ENCODE data around the gene RPL26. TPM values are rescaled to one million over a fixed set of nuclear protein-coding genes. Genes with fewer than 3 reads are reported as not detected.
A peak's percentile ranks its signal among the peaks of the same experiment; 100 is the strongest.

The RPL26 gene
- total RNA-seq, 4 donors from 2014 or later: 2,419 to 4,673 (median 3,203) TPM

DNA sequence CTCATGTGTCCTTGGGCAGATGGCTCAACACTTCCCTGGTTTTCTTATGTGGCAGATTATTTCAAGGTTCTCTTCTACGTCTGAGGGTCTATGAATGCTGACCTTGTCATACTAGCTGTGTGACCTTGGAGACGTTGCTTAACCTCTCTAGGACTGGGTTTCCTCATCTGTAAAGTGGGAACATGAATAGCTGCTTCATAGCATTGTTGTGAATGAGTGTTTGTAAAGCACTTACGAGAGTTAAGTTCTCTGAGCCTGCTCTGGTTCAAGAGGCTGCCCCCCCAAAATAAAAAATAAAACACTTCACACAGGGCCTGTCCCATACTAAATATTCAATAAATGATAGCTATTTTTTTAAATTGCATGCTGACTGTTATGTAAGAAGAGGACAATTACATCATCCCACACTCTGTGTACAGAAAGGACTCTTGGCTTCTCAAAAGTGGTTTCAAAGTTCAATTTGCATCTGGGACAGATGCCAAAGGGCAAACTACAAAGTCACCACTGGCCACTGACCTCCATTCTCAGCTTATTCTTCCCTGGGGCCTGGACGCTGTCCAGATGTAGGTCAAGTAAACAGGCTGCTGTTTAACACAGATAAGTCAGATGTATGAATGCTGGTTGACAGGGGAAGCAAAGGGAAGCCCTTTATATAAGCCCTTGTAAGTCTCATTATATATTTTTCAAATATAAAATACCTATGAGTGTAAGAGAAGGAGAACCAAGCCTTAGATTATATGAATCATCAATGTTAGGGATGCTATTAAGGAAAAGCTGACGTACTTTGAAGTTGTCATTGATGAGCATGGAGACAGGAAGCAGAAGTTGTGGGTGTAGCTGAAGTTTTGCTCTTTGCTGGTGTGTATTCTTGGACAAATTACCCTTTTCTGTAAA, 37.3 kb upstream of the RPL26 start:
- no peak for TF ChIP-seq POLR2AphosphoS5 (IDR thresholded peaks at IDR 0.05)
- TF ChIP-seq, protein P1, sequence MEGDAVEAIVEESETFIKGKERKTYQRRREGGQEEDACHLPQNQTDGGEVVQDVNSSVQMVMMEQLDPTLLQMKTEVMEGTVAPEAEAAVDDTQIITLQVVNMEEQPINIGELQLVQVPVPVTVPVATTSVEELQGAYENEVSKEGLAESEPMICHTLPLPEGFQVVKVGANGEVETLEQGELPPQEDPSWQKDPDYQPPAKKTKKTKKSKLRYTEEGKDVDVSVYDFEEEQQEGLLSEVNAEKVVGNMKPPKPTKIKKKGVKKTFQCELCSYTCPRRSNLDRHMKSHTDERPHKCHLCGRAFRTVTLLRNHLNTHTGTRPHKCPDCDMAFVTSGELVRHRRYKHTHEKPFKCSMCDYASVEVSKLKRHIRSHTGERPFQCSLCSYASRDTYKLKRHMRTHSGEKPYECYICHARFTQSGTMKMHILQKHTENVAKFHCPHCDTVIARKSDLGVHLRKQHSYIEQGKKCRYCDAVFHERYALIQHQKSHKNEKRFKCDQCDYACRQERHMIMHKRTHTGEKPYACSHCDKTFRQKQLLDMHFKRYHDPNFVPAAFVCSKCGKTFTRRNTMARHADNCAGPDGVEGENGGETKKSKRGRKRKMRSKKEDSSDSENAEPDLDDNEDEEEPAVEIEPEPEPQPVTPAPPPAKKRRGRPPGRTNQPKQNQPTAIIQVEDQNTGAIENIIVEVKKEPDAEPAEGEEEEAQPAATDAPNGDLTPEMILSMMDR (IDR thresholded peaks at IDR 0.05): no peak
- no peak for TF ChIP-seq EP300 (IDR thresholded peaks at IDR 0.05)
- no peak for TF ChIP-seq POLR2A (IDR thresholded peaks at IDR 0.05)
- Histone ChIP-seq H3K36me3 (no peaks in the 10 kb centered on the region), H3K9me3 (no peaks in the 10 kb centered on the region), H3K27ac (peak overlapping the region; percentile 12), H3K4me1 (peaks cover 5% of the 10 kb centered on the region), H3K27me3 (no peaks in the 10 kb centered on the region), H3K4me3 (no peak overlapping the region)
- 55% methylated on average over 5 of the region's 5 CpGs for WGBS
- DNase-seq (ENCODE audit: low spot score in 2 of 2): no peak

DNA sequence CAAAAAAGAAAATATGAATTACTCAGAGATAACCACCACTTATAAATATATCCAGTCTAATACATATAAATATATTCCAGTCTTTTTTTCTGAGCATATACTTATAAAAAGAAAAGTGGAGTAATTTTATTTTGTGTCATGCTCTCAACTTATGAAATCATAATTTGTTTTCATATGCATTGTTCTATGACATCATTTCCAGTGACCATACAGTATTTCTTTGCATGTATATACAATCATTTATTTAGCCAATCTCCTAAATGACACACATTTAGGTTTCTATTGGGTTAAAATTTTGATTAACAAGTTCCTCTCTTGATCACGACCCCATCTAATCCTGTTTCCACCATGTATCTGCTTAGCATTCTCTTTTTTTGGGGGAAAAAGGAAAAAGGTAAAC, 36.3 kb upstream of the RPL26 start:
- H3K27me3 ChIP-seq: no peaks in the 10 kb centered on the region
- TF ChIP-seq POLR2AphosphoS5 (IDR thresholded peaks at IDR 0.05) (no peak), EP300 (IDR thresholded peaks at IDR 0.05) (no peak), POLR2A (IDR thresholded peaks at IDR 0.05) (no peak)
- TF ChIP-seq, protein P1 (IDR thresholded peaks at IDR 0.05): no peak
- H3K4me1 ChIP-seq: peaks cover 5% of the 10 kb centered on the region
- no peak overlapping the region for H3K4me3 ChIP-seq
- DNase-seq (ENCODE audit: low spot score in 2 of 2): no peak
- WGBS: 60% methylated on average over 1 of the region's 1 CpG
- H3K36me3 ChIP-seq: no peaks in the 10 kb centered on the region
- H3K27ac ChIP-seq: no peak overlapping the region
- H3K9me3 ChIP-seq: no peaks in the 10 kb centered on the region

DNA sequence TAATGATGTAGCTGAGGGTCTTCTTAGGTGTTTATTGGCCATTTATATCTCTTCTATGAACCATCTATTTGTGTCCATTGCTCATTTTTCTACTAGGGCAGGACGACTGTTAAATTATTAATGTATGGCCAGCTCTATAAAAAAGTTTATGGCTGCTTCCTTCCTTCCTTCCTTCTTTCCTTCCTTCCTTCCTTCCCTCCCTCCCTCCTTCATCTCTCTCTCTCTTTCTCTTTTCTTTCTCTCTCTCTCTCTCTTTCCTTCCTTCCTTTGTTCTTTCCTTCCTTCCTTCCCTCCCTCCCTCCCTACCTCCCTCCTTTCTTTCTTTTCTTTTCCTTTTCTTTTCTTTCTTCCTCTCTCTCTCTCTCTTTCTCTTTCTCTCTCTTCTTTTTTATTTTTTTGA, 35.5 kb upstream of the RPL26 start:
- H3K27ac ChIP-seq: peak overlapping the region; percentile 21
- 65% methylated on average over 1 of the region's 1 CpG for WGBS
- no peak for TF ChIP-seq POLR2AphosphoS5 (IDR thresholded peaks at IDR 0.05)
- TF ChIP-seq EP300 (IDR thresholded peaks at IDR 0.05): no peak
- no peak for TF ChIP-seq POLR2A (IDR thresholded peaks at IDR 0.05)
- TF ChIP-seq, protein P1 (IDR thresholded peaks at IDR 0.05): no peak

DNA sequence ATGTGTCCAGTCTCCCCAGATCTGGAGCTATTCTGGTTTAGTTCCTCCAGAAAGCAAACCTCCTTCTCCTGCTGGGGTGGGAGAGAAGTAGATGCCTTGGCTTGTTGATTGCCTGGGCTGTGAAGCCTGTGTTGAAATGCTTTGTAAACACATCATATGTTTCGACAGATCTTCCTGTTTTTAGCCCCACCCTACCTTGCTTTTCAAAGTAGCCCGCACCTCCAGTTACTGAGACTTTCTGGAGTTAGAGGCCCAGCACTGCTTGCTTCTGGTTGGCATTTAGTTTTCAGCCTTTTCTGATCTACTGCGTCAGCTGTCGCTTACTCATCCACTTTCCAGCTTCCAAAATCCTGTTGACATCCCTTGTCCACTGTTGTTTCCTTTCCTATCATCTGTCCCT, 34.8 kb upstream of the RPL26 start:
- Histone ChIP-seq H3K9me3 (no peaks in the 10 kb centered on the region), H3K4me3 (no peak overlapping the region), H3K27ac (no peak overlapping the region), H3K4me1 (peaks cover 5% of the 10 kb centered on the region), H3K27me3 (no peaks in the 10 kb centered on the region), H3K36me3 (no peaks in the 10 kb centered on the region)
- 80% methylated on average over 4 of the region's 4 CpGs for WGBS
- no peak for DNase-seq (ENCODE audit: low spot score in 2 of 2)
- TF ChIP-seq, protein P1 (IDR thresholded peaks at IDR 0.05): no peak
- TF ChIP-seq EP300 (IDR thresholded peaks at IDR 0.05) (no peak), POLR2AphosphoS5 (IDR thresholded peaks at IDR 0.05) (no peak), POLR2A (IDR thresholded peaks at IDR 0.05) (no peak)

More for the DNA sequence above, 35.5 kb upstream of the RPL26 start:
- H3K36me3 ChIP-seq: no peaks in the 10 kb centered on the region
- H3K27me3 ChIP-seq: no peaks in the 10 kb centered on the region
- peaks cover 5% of the 10 kb centered on the region for H3K4me1 ChIP-seq
- H3K9me3 ChIP-seq: no peaks in the 10 kb centered on the region
- no peak overlapping the region for H3K4me3 ChIP-seq
- DNase-seq (ENCODE audit: low spot score in 2 of 2): no peak

DNA sequence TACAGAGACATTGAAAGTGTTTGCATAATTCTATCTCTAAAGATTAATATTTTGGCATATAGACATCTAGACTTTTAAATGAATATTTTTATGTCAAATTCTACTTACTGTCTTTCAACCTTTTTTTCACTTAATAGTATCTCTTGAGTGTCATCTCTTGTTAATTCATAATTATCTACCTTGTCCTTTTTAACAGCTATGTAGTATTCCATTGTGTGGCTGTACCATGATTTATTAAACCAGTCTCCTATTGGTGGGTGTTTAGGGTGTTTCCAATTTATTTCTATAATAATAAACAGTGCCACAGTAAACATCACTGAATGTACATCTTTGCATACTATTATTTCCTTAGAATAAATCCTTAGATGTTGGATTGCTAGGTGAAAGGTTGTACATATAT, 30.9 kb upstream of the RPL26 start:
- no peaks in the 10 kb centered on the region for H3K9me3 ChIP-seq
- peaks cover 15% of the 10 kb centered on the region for H3K4me1 ChIP-seq
- no peak overlapping the region for H3K27ac ChIP-seq
- no peak for DNase-seq (ENCODE audit: low spot score in 2 of 2)
- no peaks in the 10 kb centered on the region for H3K36me3 ChIP-seq
- H3K4me3 ChIP-seq: no peak overlapping the region
- no peaks in the 10 kb centered on the region for H3K27me3 ChIP-seq
- TF ChIP-seq POLR2A (IDR thresholded peaks at IDR 0.05) (no peak), EP300 (IDR thresholded peaks at IDR 0.05) (no peak), POLR2AphosphoS5 (IDR thresholded peaks at IDR 0.05) (no peak)
- TF ChIP-seq, protein P1 (IDR thresholded peaks at IDR 0.05): no peak
